Choroid plexus epithelial cell (primary cell): ENCODE measurements around the gene ADK.
A peak's percentile ranks its signal among the peaks of the same experiment; 100 is the strongest.
"Not testable (repeated sequence)": the region's sequence is repeated elsewhere in the genome, so short reads cannot be mapped to it uniquely, and the experiment has no call there.

Experiments
- DNase-seq: peaks from one replicate; pipeline ENCODE4 v3.0.0-alpha.2; 2010; ENCODE audit warnings: low read depth
- H3K4me3 ChIP-seq: 2 replicates; pipeline ENCODE4 v1.5.1; 2011; ENCODE audit warnings: low read depth, mild to moderate bottlenecking, control low read depth, low read length, moderate library complexity
- TF ChIP-seq, protein P1 (sequence below): conservative IDR thresholded peaks from 2 replicates; pipeline ENCODE4 v1.5.1; 2011; ENCODE audit warnings: low read depth, mild to moderate bottlenecking, control low read depth, inconsistent platforms, low read length, moderate library complexity

The ADK gene

GRCh38 chr10:74292871-74293427 lies 141.9 kb downstream of the ADK start:
- TF ChIP-seq, protein P1, sequence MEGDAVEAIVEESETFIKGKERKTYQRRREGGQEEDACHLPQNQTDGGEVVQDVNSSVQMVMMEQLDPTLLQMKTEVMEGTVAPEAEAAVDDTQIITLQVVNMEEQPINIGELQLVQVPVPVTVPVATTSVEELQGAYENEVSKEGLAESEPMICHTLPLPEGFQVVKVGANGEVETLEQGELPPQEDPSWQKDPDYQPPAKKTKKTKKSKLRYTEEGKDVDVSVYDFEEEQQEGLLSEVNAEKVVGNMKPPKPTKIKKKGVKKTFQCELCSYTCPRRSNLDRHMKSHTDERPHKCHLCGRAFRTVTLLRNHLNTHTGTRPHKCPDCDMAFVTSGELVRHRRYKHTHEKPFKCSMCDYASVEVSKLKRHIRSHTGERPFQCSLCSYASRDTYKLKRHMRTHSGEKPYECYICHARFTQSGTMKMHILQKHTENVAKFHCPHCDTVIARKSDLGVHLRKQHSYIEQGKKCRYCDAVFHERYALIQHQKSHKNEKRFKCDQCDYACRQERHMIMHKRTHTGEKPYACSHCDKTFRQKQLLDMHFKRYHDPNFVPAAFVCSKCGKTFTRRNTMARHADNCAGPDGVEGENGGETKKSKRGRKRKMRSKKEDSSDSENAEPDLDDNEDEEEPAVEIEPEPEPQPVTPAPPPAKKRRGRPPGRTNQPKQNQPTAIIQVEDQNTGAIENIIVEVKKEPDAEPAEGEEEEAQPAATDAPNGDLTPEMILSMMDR, result no peak
- peak; percentile 71 for DNase-seq
- no peak overlapping the region for H3K4me3 ChIP-seq

DNA sequence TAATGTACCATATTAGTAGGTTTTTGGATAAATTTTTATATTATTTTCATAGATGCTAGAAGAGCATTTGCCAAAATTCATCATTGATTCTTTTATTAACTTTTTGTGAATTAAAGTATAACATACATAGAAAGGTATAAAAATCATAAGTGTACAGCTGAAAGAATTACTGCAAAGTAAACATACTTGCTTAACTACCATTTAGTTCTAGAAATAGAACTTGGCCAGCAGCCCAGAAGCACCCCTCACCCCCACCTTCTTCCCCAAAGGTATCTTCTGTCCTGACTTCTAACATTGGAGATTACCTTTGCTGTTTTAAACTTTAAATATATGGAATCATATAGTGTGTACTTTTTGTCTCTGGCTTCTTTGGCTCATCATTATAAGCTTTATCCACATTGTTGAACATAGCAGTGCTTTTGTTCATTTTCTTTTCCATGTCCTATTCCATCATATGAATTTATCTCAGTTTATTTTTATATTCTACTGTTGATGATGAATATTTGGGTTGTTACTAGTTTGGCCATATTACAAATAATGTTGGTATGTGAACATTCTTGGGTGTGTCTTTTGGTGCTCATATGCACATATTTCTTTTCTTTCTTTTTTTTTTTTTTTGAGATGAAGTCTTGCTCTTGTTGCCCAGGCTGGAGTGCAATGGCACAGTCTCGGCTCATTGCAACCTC lies 142.8 kb downstream of the ADK start:
- TF ChIP-seq, protein P1, result no peak
- DNase-seq, result peak; percentile 84
- no peak overlapping the region for H3K4me3 ChIP-seq

DNA sequence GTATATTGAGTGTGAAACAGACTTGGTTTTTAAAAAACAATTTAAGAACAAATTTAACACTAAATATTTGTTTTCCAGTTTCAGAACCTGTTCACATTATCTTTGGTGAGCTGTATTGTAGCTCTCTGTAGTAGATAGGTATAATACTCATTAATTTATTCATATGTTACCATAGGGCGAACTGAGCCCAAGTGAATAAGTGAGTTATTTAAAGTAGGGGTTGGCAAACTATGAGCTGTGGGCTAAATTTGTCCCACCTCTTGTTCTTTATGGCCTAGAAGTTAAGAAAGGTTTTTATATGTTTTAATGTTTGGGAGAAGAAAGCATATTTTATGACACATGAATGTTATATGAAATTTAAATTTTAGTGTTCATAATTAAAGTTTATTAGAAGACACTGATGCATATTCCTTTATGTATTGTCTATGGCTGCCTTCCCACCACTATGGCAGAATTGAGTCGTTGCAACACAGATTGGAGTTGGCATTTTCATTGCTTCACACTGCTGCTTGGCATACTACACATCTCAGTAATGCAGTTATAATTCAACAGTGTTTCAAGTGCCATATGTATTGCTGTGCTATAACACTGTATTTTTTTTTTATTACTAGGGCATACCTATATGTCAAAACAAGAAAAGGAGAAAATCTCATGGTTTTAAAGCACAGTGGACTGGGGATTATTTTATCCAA lies 146.5 kb downstream of the ADK start:
- H3K4me3 ChIP-seq, result no peak overlapping the region
- DNase-seq, result no peak
- TF ChIP-seq, protein P1, result no peak

DNA sequence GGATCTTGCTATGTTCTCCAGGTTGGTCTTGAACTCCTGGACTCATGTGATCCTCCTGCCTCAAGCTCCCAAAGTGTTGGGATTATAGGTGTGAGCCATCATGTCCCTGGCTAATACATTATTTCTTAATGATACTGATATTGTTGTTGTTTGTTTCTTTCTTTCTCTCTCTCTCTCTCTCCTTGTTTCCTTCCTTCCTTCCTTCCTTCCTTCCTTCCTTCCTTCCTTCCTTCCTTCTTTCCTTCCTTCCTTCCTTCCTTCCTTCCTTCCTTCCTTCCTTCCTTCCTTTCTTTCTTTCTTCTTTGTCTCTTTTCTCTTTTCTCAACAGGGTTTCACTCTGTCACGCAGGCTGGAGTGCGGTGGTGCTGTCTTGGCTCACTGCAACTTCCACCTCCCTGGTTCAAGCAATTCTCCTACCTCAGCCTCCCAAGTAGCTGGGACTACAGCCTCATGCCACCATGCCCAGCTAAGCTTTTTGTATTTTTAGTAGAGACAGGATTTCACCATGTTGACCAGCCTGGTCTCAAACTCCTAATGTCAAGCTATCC lies 149.1 kb downstream of the ADK start:
- not testable (repeated sequence) for DNase-seq, H3K4me3 ChIP-seq

- TF ChIP-seq, protein P1, result no peak
- no peak overlapping the region for H3K4me3 ChIP-seq
- DNase-seq, result no peak
Observed at GRCh38 chr10:74300666-74301065, 149.6 kb downstream of the ADK start.

- no peak for DNase-seq
- no peak overlapping the region for H3K4me3 ChIP-seq
- TF ChIP-seq, protein P1, result no peak
Observed at GRCh38 chr10:74305730-74306129, 154.7 kb downstream of the ADK start.

GRCh38 chr10:74306227-74306982 lies 155.4 kb downstream of the ADK start:
- H3K4me3 ChIP-seq, result no peak overlapping the region
- TF ChIP-seq, protein P1, result no peak
- DNase-seq, result peak; percentile 45
